SK-N-SH treated with all-trans-retinoic acid at 6 μM for 48 hours (cell line): ENCODE results near the gene TYK2.

Source experiments
- GLIS3 ChIP-seq: fragments of 250-450 bp; sonication (Bioruptor Pico); IDR thresholded peaks from 2 replicates; pipeline ENCODE4 v1.5.0; 2020; ENCODE audit warnings: mild to moderate bottlenecking, moderate library complexity
- TCF4 ChIP-seq: fragments of 250-450 bp; sonication (Bioruptor Pico); IDR thresholded peaks from 2 replicates; pipeline ENCODE4 v1.8.0; 2021; ENCODE audit warnings: mild to moderate bottlenecking, moderate library complexity, borderline replicate concordance
- ZFP3 ChIP-seq: fragments of 250-450 bp; sonication (Bioruptor Pico); IDR thresholded peaks from 2 replicates; pipeline ENCODE4 v1.5.0; 2020; ENCODE audit warnings: mild to moderate bottlenecking, moderate library complexity
- ZNF8 ChIP-seq: fragments of 450-650 bp; formaldehyde crosslinking; IDR thresholded peaks from 2 replicates; pipeline ENCODE4 v1.5.0; 2020; ENCODE audit warnings: mild to moderate bottlenecking, moderate library complexity
- TF ChIP-seq, protein P1 (sequence below): fragments of 250-450 bp; sonication (Bioruptor Pico); IDR thresholded peaks from 2 replicates; pipeline ENCODE4 v1.5.1; 2020; ENCODE audit warnings: low read depth, mild to moderate bottlenecking, moderate library complexity
- TF ChIP-seq, protein P2 (sequence below): fragments of 250-450 bp; sonication (Bioruptor Pico); IDR thresholded peaks from 2 replicates; pipeline ENCODE4 v1.8.0; 2020; ENCODE audit warnings: mild to moderate bottlenecking, moderate library complexity, borderline replicate concordance

- TF ChIP-seq ZNF8 (no peak), TCF4 (CRISPR knock-in tag) (no peak), ZFP3 (no peak), GLIS3 (CRISPR knock-in tag) (no peak)
- TF ChIP-seq, protein P1, sequence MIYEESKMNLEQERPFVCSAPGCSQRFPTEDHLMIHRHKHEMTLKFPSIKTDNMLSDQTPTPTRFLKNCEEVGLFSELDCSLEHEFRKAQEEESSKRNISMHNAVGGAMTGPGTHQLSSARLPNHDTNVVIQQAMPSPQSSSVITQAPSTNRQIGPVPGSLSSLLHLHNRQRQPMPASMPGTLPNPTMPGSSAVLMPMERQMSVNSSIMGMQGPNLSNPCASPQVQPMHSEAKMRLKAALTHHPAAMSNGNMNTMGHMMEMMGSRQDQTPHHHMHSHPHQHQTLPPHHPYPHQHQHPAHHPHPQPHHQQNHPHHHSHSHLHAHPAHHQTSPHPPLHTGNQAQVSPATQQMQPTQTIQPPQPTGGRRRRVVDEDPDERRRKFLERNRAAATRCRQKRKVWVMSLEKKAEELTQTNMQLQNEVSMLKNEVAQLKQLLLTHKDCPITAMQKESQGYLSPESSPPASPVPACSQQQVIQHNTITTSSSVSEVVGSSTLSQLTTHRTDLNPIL, result no peak
- TF ChIP-seq, protein P2, sequence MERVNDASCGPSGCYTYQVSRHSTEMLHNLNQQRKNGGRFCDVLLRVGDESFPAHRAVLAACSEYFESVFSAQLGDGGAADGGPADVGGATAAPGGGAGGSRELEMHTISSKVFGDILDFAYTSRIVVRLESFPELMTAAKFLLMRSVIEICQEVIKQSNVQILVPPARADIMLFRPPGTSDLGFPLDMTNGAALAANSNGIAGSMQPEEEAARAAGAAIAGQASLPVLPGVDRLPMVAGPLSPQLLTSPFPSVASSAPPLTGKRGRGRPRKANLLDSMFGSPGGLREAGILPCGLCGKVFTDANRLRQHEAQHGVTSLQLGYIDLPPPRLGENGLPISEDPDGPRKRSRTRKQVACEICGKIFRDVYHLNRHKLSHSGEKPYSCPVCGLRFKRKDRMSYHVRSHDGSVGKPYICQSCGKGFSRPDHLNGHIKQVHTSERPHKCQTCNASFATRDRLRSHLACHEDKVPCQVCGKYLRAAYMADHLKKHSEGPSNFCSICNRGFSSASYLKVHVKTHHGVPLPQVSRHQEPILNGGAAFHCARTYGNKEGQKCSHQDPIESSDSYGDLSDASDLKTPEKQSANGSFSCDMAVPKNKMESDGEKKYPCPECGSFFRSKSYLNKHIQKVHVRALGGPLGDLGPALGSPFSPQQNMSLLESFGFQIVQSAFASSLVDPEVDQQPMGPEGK (CRISPR knock-in tag), result no peak
Measured at GRCh38 chr19:10395003-10395402, 14.6 kb upstream of the TYK2 start.
